Middle frontal gyrus (tissue), 1 donor: ENCODE results near the gene TAF1C.
"Not testable (repeated sequence)": the region's sequence is repeated elsewhere in the genome, so short reads cannot be mapped to it uniquely, and the experiment has no call there.

Experiments
- DNase-seq: peaks from one replicate; pipeline ENCODE4 v3.0.0-alpha.2; 2015; ENCODE audit warnings: low spot score; ENCODE audit errors: extremely low spot score

The TAF1C gene

GRCh38 chr16:84212631-84213030 is 25.8 kb upstream of the TAF1C start:
- DNase-seq = no peak

- no peak for DNase-seq
Measured at GRCh38 chr16:84212154-84212553, 25.3 kb upstream of the TAF1C start.

GRCh38 chr16:84209989-84210388 is 23.1 kb upstream of the TAF1C start:
- no peak for DNase-seq

- no peak for DNase-seq
Measured at GRCh38 chr16:84207879-84208278, 21.0 kb upstream of the TAF1C start.

- DNase-seq = no peak
Measured at GRCh38 chr16:84207251-84207650, 20.4 kb upstream of the TAF1C start.

- DNase-seq = no peak
Measured at GRCh38 chr16:84205976-84206691, 19.3 kb upstream of the TAF1C start.

GRCh38 chr16:84205123-84205522 is 18.3 kb upstream of the TAF1C start:
- not testable (repeated sequence) for DNase-seq

- not testable (repeated sequence) for DNase-seq
Measured at GRCh38 chr16:84204551-84204950, 17.7 kb upstream of the TAF1C start.

- no peak for DNase-seq
Measured at GRCh38 chr16:84199861-84200260, 13.0 kb upstream of the TAF1C start.

GRCh38 chr16:84199097-84199496 is 12.2 kb upstream of the TAF1C start:
- DNase-seq = no peak

GRCh38 chr16:84198401-84198800 is 11.5 kb upstream of the TAF1C start:
- DNase-seq = no peak

- no peak for DNase-seq
Measured at GRCh38 chr16:84197466-84198128, 10.7 kb upstream of the TAF1C start.

GRCh38 chr16:84196727-84197394 is 10.0 kb upstream of the TAF1C start:
- no peak for DNase-seq

GRCh38 chr16:84196101-84196500 is 9.2 kb upstream of the TAF1C start:
- no peak for DNase-seq

- no peak for DNase-seq
Measured at GRCh38 chr16:84195201-84196093, 8.6 kb upstream of the TAF1C start.

GRCh38 chr16:84194470-84195200 is 7.8 kb upstream of the TAF1C start:
- no peak for DNase-seq

GRCh38 chr16:84194018-84194417 is 7.2 kb upstream of the TAF1C start:
- no peak for DNase-seq

GRCh38 chr16:84193480-84193879 is 6.6 kb upstream of the TAF1C start:
- no peak for DNase-seq

- DNase-seq = no peak
Measured at GRCh38 chr16:84191466-84191865, 4.6 kb upstream of the TAF1C start.

- no peak for DNase-seq
Measured at GRCh38 chr16:84190731-84191388, 4.0 kb upstream of the TAF1C start, which contains the start of gene ADAD2. TSS of gene ADAD2 (plus strand) at chr16:84191157. CDS start at chr16:84191231, 74 bp downstream.
